T-helper 2 cell treated with Interferon-gamma antibody and Interleukin-4, amounts not matched to agents 5 μg/mL and 100 μg/mL, for 36 hours (primary cell): ENCODE data around the gene ANO7.

Experiments
- DNase-seq: peaks from one replicate; pipeline ENCODE4 v3.0.0; 2021; ENCODE audit warnings: low spot score
- H3K27ac Mint-ChIP-seq: one replicate; pipeline ENCODE4 v1.8.0; 2021; ENCODE audit warnings: mild to moderate bottlenecking, mixed read lengths
- H3K27me3 Mint-ChIP-seq: one replicate; pipeline ENCODE4 v1.8.0; 2021; ENCODE audit warnings: low read depth, mixed read lengths
- H3K36me3 Mint-ChIP-seq: one replicate; pipeline ENCODE4 v1.8.0; 2021; ENCODE audit warnings: low read depth, mixed read lengths
- H3K4me1 Mint-ChIP-seq: one replicate; pipeline ENCODE4 v1.8.0; 2021; ENCODE audit warnings: low read depth, mixed read lengths
- H3K4me3 Mint-ChIP-seq: one replicate; pipeline ENCODE4 v1.8.0; 2022; ENCODE audit warnings: mild to moderate bottlenecking, moderate library complexity, mixed read lengths
- H3K9me3 Mint-ChIP-seq: one replicate; pipeline ENCODE4 v1.8.0; 2021; ENCODE audit warnings: mixed read lengths

Gene ANO7

GRCh38 chr2:241150660-241151530 is 37.6 kb upstream of the ANO7 start:
- DNase-seq: no peak
- Mint-ChIP-seq H3K9me3 (no peaks in the 10 kb centered on the region), H3K4me1 (peaks cover 45% of the 10 kb centered on the region), H3K27ac (peak overlapping the region; percentile 76), H3K27me3 (no peaks in the 10 kb centered on the region), H3K36me3 (peaks cover 10% of the 10 kb centered on the region), H3K4me3 (peak overlapping the region; percentile 91)

- DNase-seq: no peak
- peak overlapping the region; percentile 91 for H3K4me3 Mint-ChIP-seq
- H3K27ac Mint-ChIP-seq: no peak overlapping the region
- peaks cover 37% of the 10 kb centered on the region for H3K4me1 Mint-ChIP-seq
- H3K9me3 Mint-ChIP-seq: no peaks in the 10 kb centered on the region
- H3K36me3 Mint-ChIP-seq: peaks cover 14% of the 10 kb centered on the region
- H3K27me3 Mint-ChIP-seq: no peaks in the 10 kb centered on the region
Observed at GRCh38 chr2:241151934-241152660, 36.4 kb upstream of the ANO7 start.

GRCh38 chr2:241153616-241154015 is 34.9 kb upstream of the ANO7 start:
- no peak overlapping the region for H3K27ac Mint-ChIP-seq
- H3K9me3 Mint-ChIP-seq: no peaks in the 10 kb centered on the region
- H3K4me3 Mint-ChIP-seq: no peak overlapping the region
- H3K4me1 Mint-ChIP-seq: peaks cover 27% of the 10 kb centered on the region
- H3K27me3 Mint-ChIP-seq: no peaks in the 10 kb centered on the region
- peaks cover 21% of the 10 kb centered on the region for H3K36me3 Mint-ChIP-seq
- DNase-seq: no peak

GRCh38 chr2:241154915-241155314 is 33.6 kb upstream of the ANO7 start:
- Mint-ChIP-seq H3K27ac (no peak overlapping the region), H3K4me3 (no peak overlapping the region), H3K27me3 (no peaks in the 10 kb centered on the region), H3K4me1 (peaks cover 27% of the 10 kb centered on the region), H3K36me3 (peaks cover 26% of the 10 kb centered on the region), H3K9me3 (no peaks in the 10 kb centered on the region)
- peak; percentile 29 for DNase-seq

- H3K4me1 Mint-ChIP-seq: peaks cover 26% of the 10 kb centered on the region
- DNase-seq: no peak
- no peak overlapping the region for H3K4me3 Mint-ChIP-seq
- no peaks in the 10 kb centered on the region for H3K9me3 Mint-ChIP-seq
- no peaks in the 10 kb centered on the region for H3K27me3 Mint-ChIP-seq
- no peak overlapping the region for H3K27ac Mint-ChIP-seq
- H3K36me3 Mint-ChIP-seq: peaks cover 28% of the 10 kb centered on the region
Observed at GRCh38 chr2:241155936-241156335, 32.5 kb upstream of the ANO7 start.

DNA sequence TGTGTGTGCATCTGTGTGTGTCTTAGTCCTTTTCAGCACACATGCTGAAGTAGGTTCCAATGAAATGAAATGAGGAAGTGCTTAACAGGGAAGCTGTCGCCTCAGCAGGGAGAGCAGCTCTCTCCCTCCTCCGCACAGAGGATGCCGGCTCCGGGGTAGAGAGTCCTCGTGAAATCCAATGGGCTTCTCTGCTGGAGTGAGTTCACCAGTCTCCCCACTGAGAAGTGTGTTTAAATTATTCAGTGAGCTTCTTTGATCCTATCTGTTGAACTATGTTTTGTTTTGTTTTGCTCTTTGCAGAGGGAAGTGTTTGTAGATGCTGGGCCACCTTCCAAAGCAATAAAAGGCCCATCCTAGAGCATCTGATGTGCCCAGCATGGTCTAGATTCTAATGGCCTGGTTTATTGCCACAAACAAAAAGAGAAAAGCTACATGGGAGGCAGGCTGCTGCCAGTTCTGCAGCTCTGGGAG is 31.5 kb upstream of the ANO7 start:
- no peaks in the 10 kb centered on the region for H3K9me3 Mint-ChIP-seq
- DNase-seq: no peak
- H3K36me3 Mint-ChIP-seq: peaks cover 31% of the 10 kb centered on the region
- no peak overlapping the region for H3K4me3 Mint-ChIP-seq
- H3K27me3 Mint-ChIP-seq: no peaks in the 10 kb centered on the region
- peaks cover 15% of the 10 kb centered on the region for H3K4me1 Mint-ChIP-seq
- H3K27ac Mint-ChIP-seq: no peak overlapping the region

- no peak overlapping the region for H3K27ac Mint-ChIP-seq
- peaks cover 10% of the 10 kb centered on the region for H3K4me1 Mint-ChIP-seq
- no peaks in the 10 kb centered on the region for H3K27me3 Mint-ChIP-seq
- no peak overlapping the region for H3K4me3 Mint-ChIP-seq
- H3K36me3 Mint-ChIP-seq: peaks cover 33% of the 10 kb centered on the region
- H3K9me3 Mint-ChIP-seq: no peaks in the 10 kb centered on the region
- DNase-seq: no peak
Observed at GRCh38 chr2:241157841-241158545, 30.5 kb upstream of the ANO7 start.

- Mint-ChIP-seq H3K36me3 (peaks cover 30% of the 10 kb centered on the region), H3K27me3 (no peaks in the 10 kb centered on the region), H3K27ac (no peak overlapping the region), H3K4me3 (no peak overlapping the region), H3K9me3 (no peaks in the 10 kb centered on the region), H3K4me1 (peaks cover 5% of the 10 kb centered on the region)
- no peak for DNase-seq
Observed at GRCh38 chr2:241158546-241158900, 30.0 kb upstream of the ANO7 start.

DNA sequence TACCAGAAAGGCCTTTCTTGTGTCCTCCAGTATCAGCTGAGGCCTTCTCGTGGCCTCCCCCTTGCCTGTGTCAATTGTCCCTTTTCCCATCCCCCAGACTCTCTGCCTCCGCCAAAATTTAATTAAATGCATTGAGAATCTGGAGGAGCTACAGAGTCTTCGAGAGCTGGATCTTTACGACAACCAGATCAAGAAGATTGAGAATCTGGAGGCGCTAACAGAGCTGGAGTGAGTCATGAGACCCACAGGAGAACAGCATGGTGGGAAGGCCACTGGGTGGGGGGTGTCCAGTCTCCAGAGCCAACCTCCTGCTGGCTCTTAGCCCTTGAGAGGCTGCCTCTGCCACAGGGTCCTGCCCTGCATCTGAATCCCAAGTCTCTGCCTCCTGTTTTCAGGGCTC is 29.4 kb upstream of the ANO7 start:
- H3K27me3 Mint-ChIP-seq: no peaks in the 10 kb centered on the region
- peaks cover 4% of the 10 kb centered on the region for H3K4me1 Mint-ChIP-seq
- peaks cover 30% of the 10 kb centered on the region for H3K36me3 Mint-ChIP-seq
- H3K9me3 Mint-ChIP-seq: no peaks in the 10 kb centered on the region
- no peak for DNase-seq
- H3K27ac Mint-ChIP-seq: no peak overlapping the region
- H3K4me3 Mint-ChIP-seq: no peak overlapping the region

GRCh38 chr2:241160318-241160717 is 28.2 kb upstream of the ANO7 start:
- Mint-ChIP-seq H3K27me3 (no peaks in the 10 kb centered on the region), H3K4me1 (no peaks in the 10 kb centered on the region), H3K36me3 (peaks cover 29% of the 10 kb centered on the region), H3K4me3 (no peak overlapping the region), H3K27ac (no peak overlapping the region), H3K9me3 (no peaks in the 10 kb centered on the region)
- DNase-seq: no peak

DNA sequence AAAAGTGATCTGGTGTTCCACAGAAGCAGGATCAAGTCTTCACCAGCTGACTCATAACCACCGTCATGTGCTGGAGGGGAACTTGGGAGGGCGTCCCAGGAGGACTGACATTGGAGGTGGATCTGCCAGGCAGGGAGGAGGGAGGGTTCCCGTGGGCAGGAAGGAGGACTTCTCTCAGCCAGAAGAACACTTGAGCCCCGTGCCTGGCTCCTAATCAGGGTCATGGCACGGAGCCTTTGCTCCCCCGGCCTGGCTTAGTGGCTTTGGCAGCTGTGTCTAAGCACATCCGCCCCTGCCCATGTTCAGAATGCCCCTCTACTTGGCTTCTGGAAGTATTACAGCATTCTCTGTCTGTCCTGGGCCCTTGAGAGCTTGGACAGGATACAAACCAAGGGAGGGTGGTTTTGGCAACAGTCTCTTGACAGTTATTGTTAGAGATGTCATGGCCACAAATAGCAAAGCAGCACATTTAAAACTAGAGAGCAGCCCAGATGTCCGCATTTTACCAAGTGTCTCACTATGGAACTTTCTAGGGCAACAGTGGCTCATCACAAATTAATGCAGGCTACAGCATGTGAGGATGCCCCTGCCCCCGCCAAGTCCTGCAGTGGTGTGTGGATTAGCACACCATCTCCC is 26.7 kb upstream of the ANO7 start:
- Mint-ChIP-seq H3K4me3 (no peak overlapping the region), H3K36me3 (peaks cover 31% of the 10 kb centered on the region), H3K9me3 (no peaks in the 10 kb centered on the region), H3K4me1 (no peaks in the 10 kb centered on the region), H3K27me3 (no peaks in the 10 kb centered on the region), H3K27ac (no peak overlapping the region)
- no peak for DNase-seq

- H3K9me3 Mint-ChIP-seq: no peaks in the 10 kb centered on the region
- no peak overlapping the region for H3K27ac Mint-ChIP-seq
- no peak overlapping the region for H3K4me3 Mint-ChIP-seq
- peaks cover 37% of the 10 kb centered on the region for H3K36me3 Mint-ChIP-seq
- no peak for DNase-seq
- no peaks in the 10 kb centered on the region for H3K27me3 Mint-ChIP-seq
- H3K4me1 Mint-ChIP-seq: no peaks in the 10 kb centered on the region
Observed at GRCh38 chr2:241163601-241164118, 24.8 kb upstream of the ANO7 start.

- Mint-ChIP-seq H3K9me3 (peaks cover 16% of the 10 kb centered on the region), H3K4me1 (no peaks in the 10 kb centered on the region)
Observed at GRCh38 chr2:241168366-241168765, 20.1 kb upstream of the ANO7 start.

More at GRCh38 chr2:241168366-241168765, 20.1 kb upstream of the ANO7 start:
- DNase-seq: no peak
- H3K36me3 Mint-ChIP-seq: peaks cover 62% of the 10 kb centered on the region
- no peaks in the 10 kb centered on the region for H3K27me3 Mint-ChIP-seq
- no peak overlapping the region for H3K27ac Mint-ChIP-seq
- H3K4me3 Mint-ChIP-seq: no peak overlapping the region
